Measurements from ENCODE around the gene FOXN1.

Gene FOXN1

DNA sequence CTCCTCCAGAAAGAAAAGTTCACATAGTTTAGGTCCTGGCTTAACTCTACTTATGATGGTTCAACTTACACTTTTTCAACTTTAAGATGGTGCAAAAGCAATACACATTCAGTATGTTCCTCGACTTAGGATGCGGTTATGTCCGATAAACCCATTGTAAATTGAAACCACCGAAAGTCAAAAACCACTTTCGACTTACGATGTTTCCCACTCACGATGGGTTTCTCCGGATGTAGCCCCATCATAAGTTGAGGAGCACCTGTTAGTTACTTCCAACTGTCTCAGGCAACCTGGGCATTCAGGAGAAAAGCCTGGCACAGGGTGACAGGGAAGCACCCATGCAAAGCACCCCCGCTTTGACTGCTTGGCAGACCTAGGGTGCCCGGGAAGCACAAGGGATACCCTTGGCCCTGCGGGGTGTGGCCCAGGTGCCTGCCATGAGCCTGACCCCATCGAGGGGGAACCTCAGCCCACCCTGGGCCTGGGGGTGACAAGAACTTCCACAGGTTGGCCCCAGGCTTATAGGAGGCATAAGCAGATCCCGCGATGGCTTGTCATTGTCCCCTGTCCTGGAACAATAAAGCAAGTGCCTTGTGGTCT lies 32.2 kb downstream of the FOXN1 start:
- intact Hi-C loops (cut with DNase I) = no loop called here

GRCh38 chr17:28540231-28540630 lies 34.1 kb downstream of the FOXN1 start:
- intact Hi-C loops (cut with DNase I) = loop anchor here (1.0 kb wide), 1 partner anchor 46 kb away; no protein-coding TSS in a partner anchor
- peak in 2 of 10 donors; percentile 55 to 62 for DNase-seq

More for the DNA sequence above, 32.2 kb downstream of the FOXN1 start:
- peak in 2 of 10 donors; percentile 44 to 67 for DNase-seq

DNA sequence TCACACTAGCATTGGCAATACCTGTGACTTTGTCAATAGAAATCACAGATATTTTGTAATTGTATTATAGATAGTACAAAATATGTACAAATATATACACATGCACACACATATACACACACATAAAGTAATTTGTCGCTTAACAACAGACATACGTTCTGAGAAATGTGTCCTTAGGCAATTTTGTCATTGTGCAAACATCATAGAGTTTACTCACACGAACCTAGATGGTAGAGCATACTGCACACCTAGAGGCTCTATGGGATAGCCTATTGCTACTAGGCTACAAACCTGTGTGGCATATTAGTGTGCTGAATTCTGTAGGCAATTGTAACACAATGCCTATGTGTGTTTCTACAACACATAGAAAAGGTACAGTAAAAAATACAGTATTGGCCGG lies 35.3 kb downstream of the FOXN1 start:
- DNase-seq = no peak
- intact Hi-C loops (cut with DNase I) = no loop called here

DNA sequence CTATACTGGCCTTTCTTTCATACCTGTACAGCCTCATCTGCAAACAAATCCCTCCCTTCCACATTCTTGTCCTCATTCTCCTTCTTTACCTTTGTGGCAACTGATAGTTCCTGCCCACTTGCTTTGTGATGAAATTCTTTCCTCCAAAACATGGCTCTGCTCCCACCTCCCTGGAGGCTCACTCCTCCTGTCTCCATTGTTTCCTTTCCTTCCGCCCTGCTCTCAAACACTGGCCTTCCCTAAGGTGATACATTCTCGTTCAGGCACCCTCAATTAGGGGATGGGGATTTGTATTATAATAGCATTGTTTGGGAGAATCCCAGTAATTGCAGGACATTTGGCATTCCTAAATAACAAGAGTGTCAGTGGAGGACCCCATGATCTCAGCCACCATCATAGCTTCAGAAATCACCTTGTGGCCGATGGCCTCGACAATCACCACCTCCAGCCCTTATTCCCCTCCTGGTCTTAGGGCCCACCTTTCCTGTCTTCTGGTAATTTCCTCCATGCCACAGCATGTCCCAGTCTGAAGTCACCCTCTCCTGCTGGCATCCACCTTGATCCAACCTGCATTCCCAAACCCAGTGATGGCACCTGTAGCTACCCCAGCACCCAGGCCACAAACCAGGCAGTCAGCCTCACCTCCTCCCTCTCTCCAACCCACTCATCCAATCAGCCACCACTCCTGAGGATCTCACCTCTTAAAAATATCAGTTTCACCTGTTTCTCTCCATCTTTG lies 38.4 kb downstream of the FOXN1 start:
- intact Hi-C loops (cut with DNase I) = no loop called here
- peak in 2 of 10 donors; percentile 12 to 16 for DNase-seq

DNA sequence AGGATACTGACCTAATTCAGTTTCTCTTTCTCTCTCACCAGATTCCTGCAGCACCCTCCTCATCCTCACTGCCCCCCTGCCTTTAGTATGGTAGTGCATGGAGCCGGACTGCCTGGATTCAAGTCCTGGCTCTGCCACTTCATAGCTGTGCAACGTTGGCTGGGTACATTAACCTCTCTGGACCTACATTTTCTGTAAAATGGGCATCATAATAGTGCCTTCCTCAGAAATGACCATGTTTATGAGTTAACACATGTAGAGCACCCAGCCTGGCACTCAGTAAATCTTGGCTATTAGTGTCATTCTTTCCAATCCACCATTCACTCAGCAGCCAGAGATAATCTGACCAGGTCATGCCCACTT lies 39.0 kb downstream of the FOXN1 start:
- intact Hi-C loops (cut with DNase I) = no loop called here
- DNase-seq = peak in 1 of 10 donors; percentile 34

DNA sequence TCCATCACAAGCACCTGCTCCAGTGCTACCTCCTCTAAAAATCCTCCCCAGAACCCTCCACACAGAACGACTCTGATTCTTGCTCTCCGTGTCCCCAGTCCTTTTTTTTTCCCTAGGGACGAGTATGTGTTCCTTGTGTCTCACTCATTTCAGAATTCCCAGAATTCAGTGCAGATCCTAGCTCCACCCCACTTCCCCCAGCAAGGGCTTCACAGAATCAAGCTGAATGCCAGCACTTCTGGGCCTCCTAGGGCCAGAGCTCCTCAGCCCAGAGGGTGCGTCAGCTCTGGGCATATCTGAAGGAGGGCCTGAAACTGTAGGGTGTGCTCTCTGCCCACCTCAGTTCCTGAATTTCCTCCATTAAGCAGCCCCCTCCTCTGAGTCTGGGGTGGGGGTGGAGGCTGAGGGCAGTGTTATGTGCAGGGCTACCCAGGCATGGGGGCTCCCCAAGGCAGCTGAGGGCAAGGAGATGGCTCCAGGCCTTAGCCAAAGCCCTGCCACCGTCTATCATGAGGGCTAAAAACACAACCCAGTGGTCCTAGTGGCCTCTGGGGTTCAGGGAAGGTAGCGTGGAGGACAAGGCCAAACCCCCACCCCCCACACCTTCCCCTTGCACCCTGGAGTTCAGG lies 39.8 kb downstream of the FOXN1 start:
- intact Hi-C loops (cut with DNase I) = no loop called here
- peak in 2 of 10 donors; percentile 51 to 52 for DNase-seq

GRCh38 chr17:28547096-28547622 lies 41.0 kb downstream of the FOXN1 start:
- DNase-seq = peak in 2 of 10 donors; percentile 53 to 59
- intact Hi-C loops (cut with DNase I) = no loop called here

- DNase-seq = peak; percentile 48 to 94 (median 76)
- intact Hi-C loops (cut with DNase I) = loop anchor here (1.0 kb wide), 1 partner anchor 65 kb away; no protein-coding TSS in a partner anchor
These were observed 41.7 kb downstream of the FOXN1 start for GRCh38 chr17:28547623-28548416.

DNA sequence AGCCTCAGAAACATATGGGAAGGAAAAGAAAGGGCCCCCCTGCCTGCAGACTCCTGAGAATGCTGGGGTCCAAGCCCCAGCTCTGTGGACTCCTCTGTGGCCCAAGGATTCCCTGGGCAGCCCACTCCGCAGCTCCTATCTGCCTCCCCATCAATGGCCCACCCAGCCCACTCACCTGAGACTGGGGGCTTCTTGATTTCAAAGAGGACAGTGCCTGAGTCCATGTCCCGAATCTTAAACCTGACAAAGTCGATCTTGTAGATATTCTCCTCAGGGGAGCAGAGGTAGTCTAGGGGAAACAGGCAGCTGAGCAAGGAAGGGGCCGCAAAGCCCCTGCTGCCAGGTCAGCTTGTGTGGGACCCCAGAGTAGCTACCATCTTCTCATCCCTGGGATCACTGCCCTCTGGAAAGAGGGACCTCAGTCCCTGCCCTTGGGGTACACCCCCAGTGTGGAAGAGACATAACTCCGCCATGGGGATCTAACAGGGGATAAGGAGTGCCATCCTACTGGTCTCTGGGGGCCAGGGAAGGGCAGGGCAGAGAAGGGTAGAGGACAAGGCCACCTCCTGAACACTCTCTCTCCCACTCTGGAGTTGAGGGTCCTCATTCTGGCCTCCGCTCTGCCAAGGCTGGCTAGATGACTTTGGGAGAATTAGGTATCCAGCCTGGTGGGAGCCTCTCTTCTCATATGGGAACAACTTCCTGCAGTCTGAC lies 42.4 kb downstream of the FOXN1 start:
- intact Hi-C loops (cut with DNase I) = loop anchor here (1.0 kb wide), 1 partner anchor 65 kb away; no protein-coding TSS in a partner anchor
- DNase-seq = peak in 2 of 10 donors; percentile 16 to 69

DNA sequence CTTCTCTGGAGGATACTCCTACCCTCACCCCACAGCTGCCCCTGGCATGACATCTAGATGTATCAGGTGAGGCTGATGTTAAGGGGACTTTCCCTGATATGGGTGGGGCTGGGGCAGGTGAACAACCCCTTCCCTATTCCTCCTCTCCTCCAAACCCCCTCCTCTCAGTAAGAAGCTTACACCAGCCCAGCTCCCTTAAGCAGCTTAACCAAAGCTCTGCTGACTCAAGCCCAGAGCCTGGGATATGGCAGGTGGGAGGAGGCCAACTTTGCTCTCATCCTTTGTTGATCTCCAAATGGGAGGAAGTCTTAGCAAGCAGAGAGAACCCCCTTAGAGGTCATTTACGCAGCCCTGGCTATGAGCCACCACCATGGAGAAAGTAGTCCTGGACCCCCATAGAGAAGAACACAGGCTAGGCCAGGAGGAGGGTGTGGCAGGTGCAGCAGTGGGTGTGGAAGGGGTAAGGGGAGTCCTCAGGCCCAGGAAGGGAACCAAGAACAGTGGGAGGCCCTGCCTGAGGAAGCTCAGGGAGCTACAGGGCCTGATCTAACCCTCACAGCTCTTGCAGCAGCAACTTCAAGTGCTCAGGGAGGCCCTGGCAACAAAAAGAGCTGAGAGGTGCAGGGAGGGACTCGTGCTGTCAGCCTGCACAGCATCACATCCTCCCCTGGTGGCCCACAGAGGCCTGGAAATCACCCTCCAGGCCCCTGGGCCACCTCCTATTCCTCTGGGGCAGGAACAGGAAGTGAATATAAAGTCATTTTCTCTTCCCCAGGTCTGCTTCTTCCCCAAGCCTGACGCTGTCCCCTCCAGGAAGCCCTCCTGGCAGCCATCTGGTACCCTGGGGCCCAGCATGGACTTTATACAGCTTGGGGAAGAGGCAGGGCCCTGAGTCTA lies 43.3 kb downstream of the FOXN1 start:
- intact Hi-C loops (cut with DNase I) = no loop called here
- DNase-seq = peak in 2 of 10 donors; percentile 31 to 50

GRCh38 chr17:28550858-28551257 lies 44.7 kb downstream of the FOXN1 start:
- peak in 2 of 10 donors; percentile 26 to 38 for DNase-seq
- intact Hi-C loops (cut with DNase I) = no loop called here

DNA sequence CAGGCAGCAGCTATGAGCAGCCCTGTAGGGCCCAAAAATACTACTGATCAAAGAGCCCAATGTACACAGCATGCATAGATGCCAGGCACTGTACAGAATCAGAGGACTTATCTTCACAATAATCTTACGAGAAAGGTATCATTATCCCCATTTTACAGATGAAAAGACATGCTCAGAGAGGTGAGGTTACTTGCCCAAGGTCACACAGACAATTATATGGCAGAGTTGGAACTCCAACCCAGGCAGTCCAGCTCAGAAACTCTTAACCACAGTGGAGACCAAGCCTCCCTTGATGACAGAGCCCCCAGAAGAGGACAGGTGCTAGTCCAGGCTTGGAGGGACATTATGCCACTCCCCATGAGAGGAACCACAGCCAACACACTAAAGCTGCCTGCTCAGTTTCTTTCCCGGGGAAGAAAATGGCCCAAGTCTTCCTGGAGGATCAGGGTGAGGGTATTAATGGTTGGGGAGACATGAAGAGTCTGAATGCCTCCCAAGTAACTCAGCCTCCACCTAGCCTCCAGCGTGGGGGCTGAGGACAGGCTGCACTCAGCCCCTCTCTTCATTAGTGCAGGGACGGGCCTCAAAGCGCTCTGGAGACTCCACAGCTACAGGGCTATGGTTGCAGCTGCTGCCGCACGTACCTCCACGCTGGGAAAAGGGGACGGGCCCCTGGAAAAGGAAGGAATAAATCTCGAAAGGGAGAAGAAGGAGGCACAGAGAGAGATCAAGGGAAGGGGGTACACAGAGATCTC lies 45.5 kb downstream of the FOXN1 start:
- intact Hi-C loops (cut with DNase I) = no loop called here
- peak in 2 of 10 donors; percentile 68 to 84 for DNase-seq

DNA sequence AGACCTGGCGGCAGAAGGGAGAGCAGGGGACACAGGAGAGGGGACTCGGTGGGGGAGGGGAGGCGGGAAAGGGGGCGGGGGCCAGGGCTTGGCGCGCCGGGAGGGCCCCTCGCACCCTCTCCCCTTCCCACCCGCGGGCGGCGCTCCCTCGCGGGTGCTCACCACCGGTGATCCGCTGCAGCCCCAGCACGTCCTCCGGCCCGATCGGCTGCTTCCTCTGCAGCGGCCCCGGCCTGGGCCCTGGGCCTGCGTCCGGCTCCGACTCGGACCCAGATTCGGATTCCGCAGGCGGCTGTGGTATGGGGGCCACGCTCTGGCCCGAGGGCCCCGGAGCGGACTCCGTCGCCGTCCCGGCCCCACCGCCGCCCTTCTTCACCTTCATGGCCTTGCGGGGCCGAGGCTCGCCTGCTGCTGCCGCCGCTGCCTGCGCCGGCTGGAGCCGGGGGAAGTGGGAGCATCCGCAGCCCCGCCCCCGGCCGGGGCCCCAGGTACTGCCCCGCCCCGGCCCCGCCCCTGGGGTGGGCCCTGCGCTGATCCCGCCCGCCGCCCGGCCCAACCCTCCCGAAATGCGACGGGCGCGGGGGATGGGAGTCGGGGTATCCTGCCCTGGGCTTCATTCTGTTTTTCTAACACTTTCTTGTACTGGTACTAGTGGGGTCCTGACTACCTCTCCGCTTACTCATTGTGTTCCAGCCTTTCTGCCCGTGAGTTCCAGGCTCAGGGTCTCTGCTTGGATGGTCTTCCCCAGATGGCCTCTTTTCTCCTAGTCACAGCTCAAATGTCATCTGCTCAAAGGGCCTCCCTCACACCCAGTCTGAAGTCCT lies 46.2 kb downstream of the FOXN1 start, which contains the start of gene UNC119:
Gene UNC119 (minus strand): TSS at position 449 of the 824 bp plus-strand sequence. CDS start 67 bp downstream, at position 382.
- intact Hi-C loops (cut with DNase I) = no loop called here
- DNase-seq = peak; percentile 49 to 96 (median 71)

GRCh38 chr17:28553000-28553505 lies 46.9 kb downstream of the FOXN1 start:
- intact Hi-C loops (cut with DNase I) = no loop called here
- peak in 1 of 10 donors; percentile 64 for DNase-seq

- peak in 2 of 10 donors; percentile 8 to 24 for DNase-seq
- intact Hi-C loops (cut with DNase I) = no loop called here
These were observed 48.4 kb downstream of the FOXN1 start for GRCh38 chr17:28554565-28554964.

DNA sequence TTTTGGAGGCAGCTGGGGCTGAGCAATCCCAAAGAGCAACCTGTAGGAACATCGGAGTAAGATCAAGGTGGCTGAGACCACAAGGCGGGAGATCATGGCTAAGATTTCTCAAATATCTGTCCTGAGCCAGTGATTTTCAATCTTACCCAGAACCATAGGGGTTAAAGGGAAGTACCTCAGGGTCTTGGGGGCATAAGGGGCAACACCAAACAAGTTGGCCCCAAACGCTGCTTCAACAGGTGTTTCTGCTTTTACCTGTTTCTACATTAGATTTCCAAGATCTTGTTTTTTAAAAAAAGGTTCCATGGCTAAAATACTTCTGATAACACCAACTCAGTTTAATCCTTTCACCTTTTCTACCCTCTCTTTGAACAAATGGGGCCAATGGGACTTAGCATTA lies 48.9 kb downstream of the FOXN1 start:
- DNase-seq = no peak
- intact Hi-C loops (cut with DNase I) = no loop called here

GRCh38 chr17:28563475-28563874 lies 57.3 kb downstream of the FOXN1 start:
- intact Hi-C loops (cut with DNase I) = no loop called here
- no peak for DNase-seq

Data from posterior cingulate gyrus (tissue), 11 donors.